SK-N-SH (cell line): ENCODE data around the gene SH3RF1. TPM values are rescaled to one million over a fixed set of nuclear protein-coding genes. Genes with fewer than 3 reads are reported as not detected.

Source experiments
- CTCF ChIA-PET: fragments of 300-600, 350-600 bp; formaldehyde crosslinking; extraction: SDS; loops from one replicate; lab custom pipeline; 2021; lab: Yijun Ruan, JAX
- POLR2A ChIA-PET: fragments of 350-600 bp; sonication (Branson Sonifier 250); formaldehyde crosslinking; extraction: SDS; loops from one replicate; lab custom pipeline; 2020; ENCODE audit warnings: antibody characterized with exemption, inconsistent platforms; lab: Yijun Ruan, JAX
- DNase-seq: peaks from one replicate; pipeline ENCODE4 v3.0.0; 2012
- H2AFZ ChIP-seq: fragments of 200-600 bp; sonication (generic); 2 replicates; pipeline ENCODE4 v1.8.1; 2016; ENCODE audit warnings: antibody characterized with exemption, mild to moderate bottlenecking, low read depth
- H3F3A ChIP-seq: fragments of 200-600 bp; sonication (generic); replicated peaks from 2 replicates; pipeline ENCODE3; 2016; ENCODE audit warnings: antibody characterized with exemption, mild to moderate bottlenecking; ENCODE audit not compliant: insufficient read depth
- H3K27ac ChIP-seq, 2 experiments: fragments of 200-500 bp in 1 of 2; fragments of 200-600 bp in 1 of 2; sonication (Bioruptor generic) in 1 of 2; sonication (generic), shearing (Covaris generic) in 1 of 2; 2 replicates each; pipeline versions ENCODE4 v1.5.1 to v1.6.1; 2014 to 2016; ENCODE audit warnings: low read depth in 2 of 2, inconsistent platforms in 1 of 2, low read length in 1 of 2, mild to moderate bottlenecking in 1 of 2, mixed read lengths in 1 of 2
- H3K27me3 ChIP-seq: fragments of 200-600 bp; sonication (generic), shearing (Covaris generic); 2 replicates; pipeline ENCODE4 v1.6.1; 2016; ENCODE audit warnings: mixed run types; ENCODE audit not compliant: insufficient read depth
- H3K36me3 ChIP-seq, 2 experiments: fragments of 200-500 bp in 1 of 2; fragments of 200-600 bp in 1 of 2; sonication (Bioruptor generic) in 1 of 2; sonication (generic) in 1 of 2; replicated peaks in 1 of 2; 2 replicates each; pipeline versions ENCODE3 to v1.5.1; 2014 to 2016; ENCODE audit warnings: low read length in 1 of 2, mild to moderate bottlenecking in 1 of 2; ENCODE audit not compliant: insufficient read depth in 2 of 2, control insufficient read depth in 1 of 2
- H3K4me1 ChIP-seq, 2 experiments: fragments of 200-500 bp in 1 of 2; fragments of 200-600 bp in 1 of 2; sonication (Bioruptor generic) in 1 of 2; sonication (generic), shearing (Covaris generic) in 1 of 2; 2 replicates each; pipeline versions ENCODE4 v1.5.1 to v1.6.1; 2014 to 2016; ENCODE audit warnings: low read depth in 1 of 2, low read length in 1 of 2, mixed run types in 1 of 2; ENCODE audit not compliant: insufficient read depth in 2 of 2, control insufficient read depth in 1 of 2
- H3K4me2 ChIP-seq: fragments of 200-600 bp; sonication (generic), shearing (Covaris generic); 2 replicates; pipeline ENCODE4 v1.6.1; 2017; ENCODE audit warnings: mixed run types
- H3K4me3 ChIP-seq, 2 experiments: fragments of 200-500 bp in 1 of 2; fragments of 200-600 bp in 1 of 2; sonication (Bioruptor generic) in 1 of 2; sonication (generic), shearing (Covaris generic) in 1 of 2; 2 replicates each; pipeline versions ENCODE4 v1.5.1 to v1.8.1; 2014 to 2016; ENCODE audit warnings: low read depth in 2 of 2, inconsistent platforms in 1 of 2, low read length in 1 of 2, mild to moderate bottlenecking in 1 of 2, mixed read lengths in 1 of 2, moderate library complexity in 1 of 2
- H3K79me2 ChIP-seq: fragments of 200-600 bp; sonication (generic); 2 replicates; pipeline ENCODE4 v1.8.1; 2017; ENCODE audit warnings: mild to moderate bottlenecking; ENCODE audit not compliant: insufficient read depth
- H3K9ac ChIP-seq: fragments of 200-600 bp; sonication (generic); 2 replicates; pipeline ENCODE4 v1.6.1; 2017; ENCODE audit warnings: mixed run types
- H3K9me2 ChIP-seq: fragments of 200-600 bp; sonication (generic); 2 replicates; pipeline ENCODE4 v1.6.1; 2017; ENCODE audit warnings: mixed run types
- H3K9me3 ChIP-seq: fragments of 200-600 bp; sonication (generic); 2 replicates; pipeline ENCODE4 v1.6.1; 2017; ENCODE audit warnings: mixed run types, mild to moderate bottlenecking, moderate library complexity
- H4K20me1 ChIP-seq: fragments of 200-600 bp; sonication (generic); 2 replicates; pipeline ENCODE4 v1.6.1; 2017; ENCODE audit warnings: mild to moderate bottlenecking, mixed run types; ENCODE audit not compliant: insufficient read depth
- ELF1 ChIP-seq: IDR thresholded peaks from 2 replicates; pipeline ENCODE4 v1.4.0; 2012
- EZH2phosphoT487 ChIP-seq: fragments of 200-600 bp; sonication (generic); IDR thresholded peaks from 2 replicates; pipeline ENCODE4 v1.6.1; 2017; ENCODE audit warnings: low read depth, mixed run types, mild to moderate bottlenecking, antibody characterized with exemption, moderate library complexity, borderline replicate concordance
- FOSL2 ChIP-seq: IDR thresholded peaks from 2 replicates; pipeline ENCODE4 v1.4.0; 2012; ENCODE audit warnings: low read depth, mild to moderate bottlenecking, moderate library complexity, borderline replicate concordance
- GATA2 ChIP-seq: sonication (generic); formaldehyde crosslinking; IDR thresholded peaks from 2 replicates; pipeline ENCODE4 v1.5.0; 2020; ENCODE audit warnings: mild to moderate bottlenecking, missing genetic modification reagents
- MXI1 ChIP-seq: IDR thresholded peaks from 2 replicates; pipeline ENCODE4 v1.6.1; 2012; ENCODE audit warnings: mild to moderate bottlenecking, low read depth, low read length, improper control_type of control experiment
- POLR2AphosphoS5 ChIP-seq: IDR thresholded peaks from 2 replicates; pipeline ENCODE4 v1.6.1; 2012; ENCODE audit warnings: low read depth, low read length
- TAF1 ChIP-seq: IDR thresholded peaks from 2 replicates; pipeline ENCODE4 v1.6.1; 2012; ENCODE audit warnings: low read depth, mild to moderate bottlenecking, low read length, moderate library complexity, borderline replicate concordance
- TEAD4 ChIP-seq: IDR thresholded peaks from 2 replicates; pipeline ENCODE4 v1.4.0; 2012; ENCODE audit warnings: mild to moderate bottlenecking, borderline replicate concordance; ENCODE audit not compliant: insufficient read depth
- YY1 ChIP-seq: IDR thresholded peaks from 2 replicates; pipeline ENCODE4 v1.4.0; 2012; ENCODE audit warnings: low read depth, mild to moderate bottlenecking
- WGBS: methylation state at CpG from one replicate; pipeline ENCODE4 v1.1.6; 2017; ENCODE audit warnings: low lambda C conversion rate; 5-methylcytosine and 5-hydroxymethylcytosine counted together
- polyA plus RNA-seq, 3 experiments: library from polyadenylated mRNA; depleted of rRNA; stranded (reverse); fragments of >200 nt; gene quantifications; 2 replicates each; pipeline ENCODE4 v1.2.3, GENCODE V29; 2012
- TF ChIP-seq, protein P1 (sequence below): fragments of 150-350 bp; IDR thresholded peaks from 2 replicates; pipeline ENCODE4 v1.6.1; 2016; ENCODE audit warnings: mild to moderate bottlenecking, low read depth, low read length
- TF ChIP-seq, protein P2 (sequence below): IDR thresholded peaks from 2 replicates; pipeline ENCODE4 v1.6.1; 2012; ENCODE audit warnings: mild to moderate bottlenecking, low read depth, low read length, moderate library complexity
- TF ChIP-seq, protein P3 (sequence below): IDR thresholded peaks from 2 replicates; pipeline ENCODE4 v1.4.0; 2012; ENCODE audit warnings: low read depth, borderline replicate concordance
- TF ChIP-seq, protein P4 (sequence below): fragments of 150-350 bp; IDR thresholded peaks from 2 replicates; pipeline ENCODE4 v1.6.1; 2017; ENCODE audit warnings: antibody characterized with exemption, low read length, low read depth, borderline replicate concordance
- TF ChIP-seq, protein P5 (sequence below): IDR thresholded peaks from 2 replicates; pipeline ENCODE4 v1.4.0; 2012; ENCODE audit warnings: low read depth

SH3RF1 gene
- polyA plus RNA-seq, 1 of the 3 experiments (the other 2 are of a cell fraction), result 22.0 TPM

DNA sequence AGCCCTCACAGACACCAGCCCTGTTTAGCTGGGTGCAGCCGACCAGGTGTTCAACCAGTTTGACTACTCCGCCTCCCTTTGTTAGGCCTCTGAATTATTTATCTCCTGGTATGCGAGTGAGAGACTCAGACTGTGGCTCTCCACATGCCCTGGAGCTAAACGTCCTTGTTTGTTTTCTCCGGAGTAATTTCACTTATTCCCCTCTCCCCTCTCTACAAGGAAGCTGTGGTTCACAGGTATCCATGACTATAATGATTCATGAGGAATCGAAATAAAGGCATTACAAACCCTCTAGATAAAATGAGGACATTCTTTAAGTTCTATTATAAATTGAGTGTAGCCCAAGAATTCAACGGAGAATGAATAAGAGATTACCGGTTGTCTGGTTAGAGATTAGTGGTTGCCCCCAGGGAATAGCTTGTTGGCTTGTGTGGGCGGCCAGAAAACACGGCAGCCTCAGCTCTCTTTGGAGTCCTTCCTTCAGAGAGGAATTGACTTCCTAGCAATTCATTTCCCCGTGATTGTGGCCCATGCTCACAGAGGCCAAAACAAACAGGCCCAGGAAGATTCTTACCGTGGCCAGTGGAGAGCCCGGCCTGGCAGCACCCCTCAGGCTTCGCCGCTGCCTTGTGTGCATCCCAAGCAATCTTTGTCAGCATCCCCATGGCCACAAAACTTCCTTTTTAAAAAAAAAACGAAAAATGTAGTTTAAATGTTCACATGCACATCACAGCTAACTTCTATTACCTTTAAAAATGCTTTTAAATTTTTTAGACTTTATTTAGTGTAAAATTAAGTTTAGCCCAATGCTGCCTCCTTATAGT, 200.5 kb downstream of the SH3RF1 start:
- no peak overlapping the region for H2AFZ ChIP-seq
- H3K79me2 ChIP-seq, result no peaks in the 10 kb centered on the region
- ChIA-PET POLR2A (no interaction called here), CTCF (interaction anchor here (2.4 kb wide), 1 partner anchor 24 kb away, joined by 5 read pairs; no protein-coding TSS in a partner anchor)
- H3K27ac ChIP-seq, result no peak overlapping the region
- 62% methylated on average over 16 of the region's 16 CpGs for WGBS
- no peak overlapping the region for H3K4me3 ChIP-seq
- TF ChIP-seq, protein P1, sequence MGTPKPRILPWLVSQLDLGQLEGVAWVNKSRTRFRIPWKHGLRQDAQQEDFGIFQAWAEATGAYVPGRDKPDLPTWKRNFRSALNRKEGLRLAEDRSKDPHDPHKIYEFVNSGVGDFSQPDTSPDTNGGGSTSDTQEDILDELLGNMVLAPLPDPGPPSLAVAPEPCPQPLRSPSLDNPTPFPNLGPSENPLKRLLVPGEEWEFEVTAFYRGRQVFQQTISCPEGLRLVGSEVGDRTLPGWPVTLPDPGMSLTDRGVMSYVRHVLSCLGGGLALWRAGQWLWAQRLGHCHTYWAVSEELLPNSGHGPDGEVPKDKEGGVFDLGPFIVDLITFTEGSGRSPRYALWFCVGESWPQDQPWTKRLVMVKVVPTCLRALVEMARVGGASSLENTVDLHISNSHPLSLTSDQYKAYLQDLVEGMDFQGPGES, result no peak
- TF ChIP-seq TEAD4, result no peak
- no peak for TF ChIP-seq FOSL2
- TF ChIP-seq, protein P2, sequence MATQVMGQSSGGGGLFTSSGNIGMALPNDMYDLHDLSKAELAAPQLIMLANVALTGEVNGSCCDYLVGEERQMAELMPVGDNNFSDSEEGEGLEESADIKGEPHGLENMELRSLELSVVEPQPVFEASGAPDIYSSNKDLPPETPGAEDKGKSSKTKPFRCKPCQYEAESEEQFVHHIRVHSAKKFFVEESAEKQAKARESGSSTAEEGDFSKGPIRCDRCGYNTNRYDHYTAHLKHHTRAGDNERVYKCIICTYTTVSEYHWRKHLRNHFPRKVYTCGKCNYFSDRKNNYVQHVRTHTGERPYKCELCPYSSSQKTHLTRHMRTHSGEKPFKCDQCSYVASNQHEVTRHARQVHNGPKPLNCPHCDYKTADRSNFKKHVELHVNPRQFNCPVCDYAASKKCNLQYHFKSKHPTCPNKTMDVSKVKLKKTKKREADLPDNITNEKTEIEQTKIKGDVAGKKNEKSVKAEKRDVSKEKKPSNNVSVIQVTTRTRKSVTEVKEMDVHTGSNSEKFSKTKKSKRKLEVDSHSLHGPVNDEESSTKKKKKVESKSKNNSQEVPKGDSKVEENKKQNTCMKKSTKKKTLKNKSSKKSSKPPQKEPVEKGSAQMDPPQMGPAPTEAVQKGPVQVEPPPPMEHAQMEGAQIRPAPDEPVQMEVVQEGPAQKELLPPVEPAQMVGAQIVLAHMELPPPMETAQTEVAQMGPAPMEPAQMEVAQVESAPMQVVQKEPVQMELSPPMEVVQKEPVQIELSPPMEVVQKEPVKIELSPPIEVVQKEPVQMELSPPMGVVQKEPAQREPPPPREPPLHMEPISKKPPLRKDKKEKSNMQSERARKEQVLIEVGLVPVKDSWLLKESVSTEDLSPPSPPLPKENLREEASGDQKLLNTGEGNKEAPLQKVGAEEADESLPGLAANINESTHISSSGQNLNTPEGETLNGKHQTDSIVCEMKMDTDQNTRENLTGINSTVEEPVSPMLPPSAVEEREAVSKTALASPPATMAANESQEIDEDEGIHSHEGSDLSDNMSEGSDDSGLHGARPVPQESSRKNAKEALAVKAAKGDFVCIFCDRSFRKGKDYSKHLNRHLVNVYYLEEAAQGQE, result no peak
- TF ChIP-seq YY1, result no peak
- TF ChIP-seq, protein P3, sequence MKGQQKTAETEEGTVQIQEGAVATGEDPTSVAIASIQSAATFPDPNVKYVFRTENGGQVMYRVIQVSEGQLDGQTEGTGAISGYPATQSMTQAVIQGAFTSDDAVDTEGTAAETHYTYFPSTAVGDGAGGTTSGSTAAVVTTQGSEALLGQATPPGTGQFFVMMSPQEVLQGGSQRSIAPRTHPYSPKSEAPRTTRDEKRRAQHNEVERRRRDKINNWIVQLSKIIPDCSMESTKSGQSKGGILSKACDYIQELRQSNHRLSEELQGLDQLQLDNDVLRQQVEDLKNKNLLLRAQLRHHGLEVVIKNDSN, result no peak
- no peaks in the 10 kb centered on the region for H3K9me3 ChIP-seq
- peaks cover 4 to 7% of the 10 kb centered on the region in 2 experiments; a peak in 2 of 4 replicates for H3K4me1 ChIP-seq
- no peaks in the 10 kb centered on the region for H3K9me2 ChIP-seq
- H3F3A ChIP-seq, result no peaks in the 10 kb centered on the region
- no peaks in the 10 kb centered on the region for H4K20me1 ChIP-seq
- no peak overlapping the region for H3K4me2 ChIP-seq
- no peaks in the 10 kb centered on the region for H3K36me3 ChIP-seq
- DNase-seq, result no peak
- no peak overlapping the region for H3K9ac ChIP-seq
- H3K27me3 ChIP-seq, result no peaks in the 10 kb centered on the region

DNA sequence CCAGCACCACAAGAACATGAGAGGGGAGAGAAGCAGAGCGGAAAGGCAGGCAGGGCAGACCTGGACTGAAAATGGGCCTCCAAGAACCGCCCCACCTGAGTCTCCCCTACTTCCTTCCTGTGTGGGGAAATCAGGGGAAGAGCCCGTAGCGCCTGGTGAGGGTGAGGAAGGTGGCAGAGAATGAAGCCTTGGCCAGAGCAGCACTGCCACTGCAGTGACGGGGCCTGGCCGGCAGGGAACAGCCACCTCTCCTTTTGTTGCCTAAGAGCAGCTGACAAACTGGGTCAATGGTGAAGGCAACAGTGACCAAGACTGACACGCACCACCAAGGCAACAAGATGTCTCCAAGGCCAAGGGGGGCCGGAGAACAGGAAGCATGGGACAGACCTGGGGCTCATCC, 202.3 kb downstream of the SH3RF1 start:
- no peaks in the 10 kb centered on the region for H3K79me2 ChIP-seq
- ChIA-PET CTCF (interaction anchor here (2.4 kb wide), 1 partner anchor 22 kb away, joined by 5 read pairs; no protein-coding TSS in a partner anchor), POLR2A (no interaction called here)
- H3K36me3 ChIP-seq, result no peaks in the 10 kb centered on the region
- H3K9me3 ChIP-seq, result no peaks in the 10 kb centered on the region
- H3K4me3 ChIP-seq, result no peak overlapping the region
- H3K9me2 ChIP-seq, result no peaks in the 10 kb centered on the region
- H3K27me3 ChIP-seq, result no peaks in the 10 kb centered on the region
- no peak overlapping the region for H3K9ac ChIP-seq
- peaks cover 4 to 7% of the 10 kb centered on the region in 2 experiments; a peak in 2 of 4 replicates for H3K4me1 ChIP-seq
- H3F3A ChIP-seq, result no peaks in the 10 kb centered on the region
- 92% methylated on average over 8 of the region's 8 CpGs for whole genome bisulfite sequencing
- no peak overlapping the region for H3K27ac ChIP-seq
- DNase-seq, result no peak
- no peaks in the 10 kb centered on the region for H4K20me1 ChIP-seq
- H3K4me2 ChIP-seq, result no peak overlapping the region
- no peak overlapping the region for H2AFZ ChIP-seq
- TF ChIP-seq, protein P4, sequence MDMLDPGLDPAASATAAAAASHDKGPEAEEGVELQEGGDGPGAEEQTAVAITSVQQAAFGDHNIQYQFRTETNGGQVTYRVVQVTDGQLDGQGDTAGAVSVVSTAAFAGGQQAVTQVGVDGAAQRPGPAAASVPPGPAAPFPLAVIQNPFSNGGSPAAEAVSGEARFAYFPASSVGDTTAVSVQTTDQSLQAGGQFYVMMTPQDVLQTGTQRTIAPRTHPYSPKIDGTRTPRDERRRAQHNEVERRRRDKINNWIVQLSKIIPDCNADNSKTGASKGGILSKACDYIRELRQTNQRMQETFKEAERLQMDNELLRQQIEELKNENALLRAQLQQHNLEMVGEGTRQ, result no peak
- TF ChIP-seq TAF1 (no peak), MXI1 (no peak), EZH2phosphoT487 (no peak), GATA2 (CRISPR knock-in tag) (no peak), POLR2AphosphoS5 (no peak), ELF1 (no peak)
- TF ChIP-seq, protein P1, result no peak
- TF ChIP-seq, protein P5, sequence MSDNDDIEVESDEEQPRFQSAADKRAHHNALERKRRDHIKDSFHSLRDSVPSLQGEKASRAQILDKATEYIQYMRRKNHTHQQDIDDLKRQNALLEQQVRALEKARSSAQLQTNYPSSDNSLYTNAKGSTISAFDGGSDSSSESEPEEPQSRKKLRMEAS, result no peak
